Kasumi-1 (cell line): ENCODE measurements around the gene IDNK.

ENCODE experiments used
- DNase-seq, 2 experiments: peaks; one replicate each; lab custom pipeline; 2025; lab: John Stamatoyannopoulos, UW

Gene IDNK

GRCh38 chr9:83633676-83634075 is 10.7 kb downstream of the IDNK start:
- DNase-seq: no peak

- DNase-seq: no peak
These were observed 13.9 kb downstream of the IDNK start for GRCh38 chr9:83636813-83637212.

- no peak for DNase-seq
These were observed 14.4 kb downstream of the IDNK start for GRCh38 chr9:83637389-83637788.

- DNase-seq: no peak
These were observed 16.3 kb downstream of the IDNK start for GRCh38 chr9:83639266-83639665.

GRCh38 chr9:83642793-83643192 is 19.9 kb downstream of the IDNK start:
- DNase-seq: no peak

GRCh38 chr9:83646500-83647239 is 23.7 kb downstream of the IDNK start:
- DNase-seq: no peak

GRCh38 chr9:83649080-83649479 is 26.1 kb downstream of the IDNK start:
- peak; percentile 50 to 75 for DNase-seq

GRCh38 chr9:83649515-83649914 is 26.6 kb downstream of the IDNK start:
- no peak for DNase-seq

- DNase-seq: no peak
These were observed 28.6 kb downstream of the IDNK start for GRCh38 chr9:83651558-83651957.

- no peak for DNase-seq
These were observed 29.5 kb downstream of the IDNK start for GRCh38 chr9:83652433-83652832.

GRCh38 chr9:83655433-83655832 is 32.5 kb downstream of the IDNK start:
- DNase-seq: peak; percentile 23 to 28

- no peak for DNase-seq
These were observed 33.2 kb downstream of the IDNK start for GRCh38 chr9:83656032-83656680.

GRCh38 chr9:83656952-83657351 is 34.0 kb downstream of the IDNK start:
- DNase-seq: no peak

GRCh38 chr9:83662933-83663332 is 40.0 kb downstream of the IDNK start:
- no peak for DNase-seq

GRCh38 chr9:83665580-83666200 is 42.7 kb downstream of the IDNK start:
- peak; percentile 20 to 42 for DNase-seq

GRCh38 chr9:83669067-83669466 is 46.1 kb downstream of the IDNK start:
- DNase-seq: no peak

- DNase-seq: no peak
These were observed 47.4 kb downstream of the IDNK start for GRCh38 chr9:83670381-83670780.

- DNase-seq: no peak
These were observed 48.5 kb downstream of the IDNK start for GRCh38 chr9:83671451-83671850.

GRCh38 chr9:83675466-83675865 is 52.5 kb downstream of the IDNK start:
- DNase-seq: no peak

GRCh38 chr9:83677596-83677995 is 54.7 kb downstream of the IDNK start:
- no peak for DNase-seq

GRCh38 chr9:83680233-83680632 is 57.3 kb downstream of the IDNK start:
- DNase-seq: no peak

GRCh38 chr9:83681490-83681889 is 58.5 kb downstream of the IDNK start:
- no peak for DNase-seq

GRCh38 chr9:83688921-83689320 is 66.0 kb downstream of the IDNK start:
- DNase-seq: no peak
